ENCODE measurements around the gene ZGPAT.

The ZGPAT gene

DNA sequence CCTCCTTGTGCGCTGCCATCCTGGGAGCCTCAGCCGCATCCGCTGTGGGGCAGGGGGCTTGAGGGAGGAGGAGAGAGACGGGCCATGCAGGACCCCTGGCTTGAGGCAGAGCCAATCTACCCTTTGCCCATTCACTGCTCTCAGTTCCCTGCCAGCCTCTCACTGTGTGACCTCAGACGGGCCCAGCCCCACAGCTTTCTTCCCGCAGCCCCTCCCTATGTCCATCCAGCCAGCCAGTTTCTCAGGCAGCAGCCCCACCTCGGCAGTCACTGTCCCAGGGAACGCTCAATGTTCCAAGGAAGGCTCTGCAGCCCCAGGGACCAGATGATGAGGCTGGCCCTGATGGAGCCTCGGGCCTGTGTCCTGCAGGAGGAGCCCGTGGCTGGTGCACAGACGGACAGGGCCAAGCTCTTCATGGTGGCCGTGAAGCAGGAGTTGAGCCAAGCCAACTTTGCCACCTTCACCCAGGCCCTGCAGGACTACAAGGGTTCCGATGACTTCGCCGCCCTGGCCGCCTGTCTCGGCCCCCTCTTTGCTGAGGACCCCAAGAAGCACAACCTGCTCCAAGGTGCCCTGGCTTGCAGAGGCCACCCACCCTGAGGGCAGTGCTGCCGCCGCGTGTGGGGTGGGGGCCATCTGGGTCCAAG, 15.3 kb upstream of the ZGPAT start:
- DNase-seq = no peak

DNA sequence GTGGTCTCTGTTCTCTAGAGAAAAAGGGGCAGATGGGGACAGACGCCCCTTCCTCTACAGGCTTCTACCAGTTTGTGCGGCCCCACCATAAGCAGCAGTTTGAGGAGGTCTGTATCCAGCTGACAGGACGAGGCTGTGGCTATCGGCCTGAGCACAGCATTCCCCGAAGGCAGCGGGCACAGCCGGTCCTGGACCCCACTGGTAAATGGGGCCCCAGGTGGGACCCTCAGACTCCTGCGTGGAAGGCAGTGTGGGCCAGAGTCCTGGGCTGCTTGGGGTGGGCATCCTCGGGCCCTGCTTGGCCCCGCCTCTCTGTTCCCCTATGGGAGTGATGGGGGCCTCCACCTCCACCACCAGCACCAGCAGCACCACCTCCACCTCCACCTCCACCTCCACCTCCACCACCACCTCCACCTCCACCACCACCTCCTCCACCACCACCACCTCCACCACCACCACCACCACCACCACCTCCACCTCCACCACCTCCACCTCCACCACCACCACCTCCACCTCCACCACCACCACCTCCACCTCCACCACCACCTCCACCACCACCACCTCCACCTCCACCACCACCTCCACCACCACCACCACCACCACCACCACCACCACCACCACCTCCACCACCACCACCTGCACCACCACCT, 14.6 kb upstream of the ZGPAT start:
- DNase-seq = no peak

DNA sequence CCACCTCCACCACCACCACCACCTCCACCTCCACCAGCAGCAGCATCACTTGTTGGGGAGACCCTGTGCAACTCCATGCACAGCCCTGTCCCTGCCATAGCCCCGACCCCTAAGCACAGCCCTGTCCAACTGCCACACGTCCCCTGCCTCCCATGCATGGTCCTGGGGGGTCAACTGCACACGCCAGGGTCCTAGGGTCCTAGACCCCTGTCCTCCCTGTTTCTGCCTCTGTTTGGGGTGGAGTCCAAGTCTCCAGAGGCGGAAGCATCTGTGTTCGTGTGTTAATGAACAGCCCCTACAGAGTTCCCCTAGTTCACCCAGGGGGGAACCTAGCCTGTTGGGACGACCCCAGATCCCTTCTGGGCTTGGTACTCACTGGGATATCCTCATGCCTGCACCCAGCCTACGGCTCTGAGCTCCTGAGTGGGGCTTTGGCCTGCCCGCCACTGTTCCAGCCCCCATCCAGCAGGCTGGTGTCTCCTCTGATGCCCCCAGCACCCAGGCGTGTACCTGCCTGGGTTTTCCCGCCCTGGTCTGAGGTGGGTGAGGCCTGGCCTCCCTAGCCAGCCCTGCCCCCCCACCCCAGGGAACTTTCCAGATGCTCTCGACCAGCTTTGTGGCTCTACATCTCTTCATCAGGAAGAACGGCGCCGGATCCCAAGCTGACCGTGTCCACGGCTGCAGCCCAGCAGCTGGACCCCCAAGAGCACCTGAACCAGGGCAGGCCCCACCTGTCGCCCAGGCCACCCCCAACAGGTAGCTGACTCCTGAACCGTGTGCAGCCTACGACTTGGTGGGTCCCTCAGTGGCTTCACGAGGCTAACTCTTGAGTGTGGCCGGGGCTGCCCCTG, 13.9 kb upstream of the ZGPAT start:
- DNase-seq = no peak

DNA sequence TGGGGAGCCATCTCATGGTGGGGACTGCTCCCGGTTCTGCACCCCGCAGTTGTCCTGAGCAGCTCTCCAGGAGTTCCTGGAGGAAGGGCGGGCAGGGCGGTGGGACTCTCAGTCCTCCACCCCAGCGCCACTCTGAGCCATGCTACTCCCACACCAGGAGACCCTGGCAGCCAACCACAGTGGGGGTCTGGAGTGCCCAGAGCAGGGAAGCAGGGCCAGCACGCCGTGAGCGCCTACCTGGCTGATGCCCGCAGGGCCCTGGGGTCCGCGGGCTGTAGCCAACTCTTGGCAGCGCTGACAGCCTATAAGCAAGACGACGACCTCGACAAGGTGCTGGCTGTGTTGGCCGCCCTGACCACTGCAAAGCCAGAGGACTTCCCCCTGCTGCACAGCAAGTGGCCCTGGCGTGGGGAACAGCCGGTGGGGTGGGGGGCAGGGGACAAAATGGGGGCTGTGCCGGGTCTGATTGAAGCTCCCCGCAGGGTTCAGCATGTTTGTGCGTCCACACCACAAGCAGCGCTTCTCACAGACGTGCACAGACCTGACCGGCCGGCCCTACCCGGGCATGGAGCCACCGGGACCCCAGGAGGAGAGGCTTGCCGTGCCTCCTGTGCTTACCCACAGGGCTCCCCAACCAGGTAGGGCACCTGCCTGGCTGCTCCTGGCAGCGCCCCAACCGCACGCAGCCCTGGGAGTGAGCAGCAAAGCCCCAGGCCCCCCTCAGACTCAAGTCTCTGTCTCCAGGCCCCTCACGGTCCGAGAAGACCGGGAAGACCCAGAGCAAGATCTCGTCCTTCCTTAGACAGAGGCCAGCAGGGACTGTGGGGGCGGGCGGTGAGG, 13.0 kb upstream of the ZGPAT start:
- DNase-seq = no peak

DNA sequence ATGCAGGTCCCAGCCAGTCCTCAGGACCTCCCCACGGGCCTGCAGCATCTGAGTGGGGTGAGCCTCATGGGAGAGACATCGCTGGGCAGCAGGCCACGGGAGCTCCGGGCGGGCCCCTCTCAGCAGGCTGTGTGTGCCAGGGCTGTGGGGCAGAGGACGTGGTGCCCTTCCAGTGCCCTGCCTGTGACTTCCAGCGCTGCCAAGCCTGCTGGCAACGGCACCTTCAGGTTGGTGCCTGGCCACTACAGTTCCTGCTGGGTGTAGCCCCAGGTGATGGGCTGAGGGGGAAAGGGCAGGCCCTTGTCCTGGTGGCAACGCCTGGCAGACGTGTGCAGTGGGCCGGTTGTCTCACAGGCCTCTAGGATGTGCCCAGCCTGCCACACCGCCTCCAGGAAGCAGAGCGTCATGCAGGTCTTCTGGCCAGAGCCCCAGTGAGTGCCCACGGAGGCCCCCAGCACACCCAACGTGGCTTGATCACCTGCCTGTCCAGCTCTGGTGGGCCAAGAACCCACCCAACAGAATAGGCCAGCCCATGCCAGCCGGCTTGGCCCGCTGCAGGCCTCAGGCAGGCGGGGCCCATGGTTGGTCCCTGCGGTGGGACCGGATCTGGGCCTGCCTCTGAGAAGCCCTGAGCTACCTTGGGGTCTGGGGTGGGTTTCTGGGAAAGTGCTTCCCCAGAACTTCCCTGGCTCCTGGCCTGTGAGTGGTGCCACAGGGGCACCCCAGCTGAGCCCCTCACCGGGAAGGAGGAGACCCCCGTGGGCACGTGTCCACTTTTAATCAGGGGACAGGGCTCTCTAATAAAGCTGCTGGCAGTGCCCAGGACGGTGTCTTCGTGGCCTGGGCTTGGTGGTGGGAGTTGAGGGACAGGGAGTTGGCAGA, 12.2 kb upstream of the ZGPAT start:
- no peak for DNase-seq

DNA sequence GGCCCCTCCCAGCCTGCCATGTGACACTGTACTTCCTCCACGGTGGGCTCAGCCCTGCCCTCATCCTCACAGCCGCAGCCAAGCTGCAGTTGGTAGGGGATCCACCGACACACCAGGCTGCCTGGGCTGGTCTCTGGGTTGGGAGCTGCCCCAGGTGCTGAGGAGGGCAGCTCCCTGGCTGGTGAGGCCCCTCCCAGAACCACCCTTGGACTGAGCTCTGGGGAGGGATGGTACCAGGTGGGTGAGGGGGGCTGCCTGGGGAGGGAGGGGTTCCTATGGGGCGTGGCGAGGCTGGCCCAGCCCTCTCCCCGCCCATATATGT, 11.6 kb upstream of the ZGPAT start:
- DNase-seq = peak; percentile 83

DNA sequence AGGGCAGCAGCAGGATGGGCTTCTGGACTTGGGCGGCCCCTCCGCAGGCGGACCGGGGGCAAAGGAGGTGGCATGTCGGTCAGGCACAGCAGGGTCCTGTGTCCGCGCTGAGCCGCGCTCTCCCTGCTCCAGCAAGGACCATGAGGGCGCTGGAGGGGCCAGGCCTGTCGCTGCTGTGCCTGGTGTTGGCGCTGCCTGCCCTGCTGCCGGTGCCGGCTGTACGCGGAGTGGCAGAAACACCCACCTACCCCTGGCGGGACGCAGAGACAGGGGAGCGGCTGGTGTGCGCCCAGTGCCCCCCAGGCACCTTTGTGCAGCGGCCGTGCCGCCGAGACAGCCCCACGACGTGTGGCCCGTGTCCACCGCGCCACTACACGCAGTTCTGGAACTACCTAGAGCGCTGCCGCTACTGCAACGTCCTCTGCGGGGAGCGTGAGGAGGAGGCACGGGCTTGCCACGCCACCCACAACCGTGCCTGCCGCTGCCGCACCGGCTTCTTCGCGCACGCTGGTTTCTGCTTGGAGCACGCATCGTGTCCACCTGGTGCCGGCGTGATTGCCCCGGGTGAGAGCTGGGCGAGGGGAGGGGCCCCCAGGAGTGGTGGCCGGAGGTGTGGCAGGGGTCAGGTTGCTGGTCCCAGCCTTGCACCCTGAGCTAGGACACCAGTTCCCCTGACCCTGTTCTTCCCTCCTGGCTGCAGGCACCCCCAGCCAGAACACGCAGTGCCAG, 11.0 kb upstream of the ZGPAT start, which contains the start of gene TNFRSF6B:
Gene TNFRSF6B, plus strand, starts transcription at position 25 of the 729 bp plus-strand sequence. Its CDS starts 116 bp downstream, at position 141.
- DNase-seq = no peak

DNA sequence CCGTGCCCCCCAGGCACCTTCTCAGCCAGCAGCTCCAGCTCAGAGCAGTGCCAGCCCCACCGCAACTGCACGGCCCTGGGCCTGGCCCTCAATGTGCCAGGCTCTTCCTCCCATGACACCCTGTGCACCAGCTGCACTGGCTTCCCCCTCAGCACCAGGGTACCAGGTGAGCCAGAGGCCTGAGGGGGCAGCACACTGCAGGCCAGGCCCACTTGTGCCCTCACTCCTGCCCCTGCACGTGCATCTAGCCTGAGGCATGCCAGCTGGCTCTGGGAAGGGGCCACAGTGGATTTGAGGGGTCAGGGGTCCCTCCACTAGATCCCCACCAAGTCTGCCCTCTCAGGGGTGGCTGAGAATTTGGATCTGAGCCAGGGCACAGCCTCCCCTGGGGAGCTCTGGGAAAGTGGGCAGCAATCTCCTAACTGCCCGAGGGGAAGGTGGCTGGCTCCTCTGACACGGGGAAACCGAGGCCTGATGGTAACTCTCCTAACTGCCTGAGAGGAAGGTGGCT, 10.4 kb upstream of the ZGPAT start:
- no peak for DNase-seq

DNA sequence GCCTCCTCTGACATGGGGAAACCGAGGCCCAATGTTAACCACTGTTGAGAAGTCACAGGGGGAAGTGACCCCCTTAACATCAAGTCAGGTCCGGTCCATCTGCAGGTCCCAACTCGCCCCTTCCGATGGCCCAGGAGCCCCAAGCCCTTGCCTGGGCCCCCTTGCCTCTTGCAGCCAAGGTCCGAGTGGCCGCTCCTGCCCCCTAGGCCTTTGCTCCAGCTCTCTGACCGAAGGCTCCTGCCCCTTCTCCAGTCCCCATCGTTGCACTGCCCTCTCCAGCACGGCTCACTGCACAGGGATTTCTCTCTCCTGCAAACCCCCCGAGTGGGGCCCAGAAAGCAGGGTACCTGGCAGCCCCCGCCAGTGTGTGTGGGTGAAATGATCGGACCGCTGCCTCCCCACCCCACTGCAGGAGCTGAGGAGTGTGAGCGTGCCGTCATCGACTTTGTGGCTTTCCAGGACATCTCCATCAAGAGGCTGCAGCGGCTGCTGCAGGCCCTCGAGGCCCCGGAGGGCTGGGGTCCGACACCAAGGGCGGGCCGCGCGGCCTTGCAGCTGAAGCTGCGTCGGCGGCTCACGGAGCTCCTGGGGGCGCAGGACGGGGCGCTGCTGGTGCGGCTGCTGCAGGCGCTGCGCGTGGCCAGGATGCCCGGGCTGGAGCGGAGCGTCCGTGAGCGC, 9.8 kb upstream of the ZGPAT start:
- DNase-seq = no peak

DNA sequence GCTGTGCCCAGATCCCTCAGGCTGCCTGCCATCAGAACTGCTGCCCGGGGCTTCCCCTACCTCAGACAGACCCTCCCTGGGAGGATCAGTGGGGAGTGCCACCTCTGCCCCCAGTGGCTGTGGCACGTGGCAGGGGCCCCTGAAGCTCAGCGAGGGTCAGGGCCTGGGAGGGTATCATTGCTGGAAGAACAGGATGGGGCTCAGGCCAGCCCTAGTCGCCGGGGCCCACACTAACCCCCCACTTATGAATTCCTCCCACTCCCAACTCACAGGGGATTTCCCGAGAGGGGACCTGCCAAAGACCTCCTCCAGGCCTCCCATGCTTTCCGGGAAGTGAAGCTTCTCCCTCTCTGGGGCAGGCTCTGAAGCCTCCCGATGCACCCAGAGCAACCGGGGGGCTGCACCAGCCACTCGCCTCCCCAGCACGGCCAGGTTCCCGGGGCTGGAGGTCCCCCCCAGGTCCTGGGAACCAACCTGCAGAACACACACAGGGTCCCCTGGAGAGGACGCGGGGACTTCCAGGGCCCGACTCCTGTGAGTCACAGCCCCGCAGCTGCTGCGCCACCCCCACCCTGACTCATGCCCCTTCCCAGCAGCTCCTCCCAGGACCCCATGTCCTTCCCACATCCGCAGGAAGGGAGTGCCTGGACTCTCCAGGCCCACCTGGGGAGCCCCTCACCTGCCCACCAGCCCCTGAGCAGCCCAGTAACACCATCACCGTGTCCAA, 8.9 kb upstream of the ZGPAT start:
- DNase-seq = no peak

DNA sequence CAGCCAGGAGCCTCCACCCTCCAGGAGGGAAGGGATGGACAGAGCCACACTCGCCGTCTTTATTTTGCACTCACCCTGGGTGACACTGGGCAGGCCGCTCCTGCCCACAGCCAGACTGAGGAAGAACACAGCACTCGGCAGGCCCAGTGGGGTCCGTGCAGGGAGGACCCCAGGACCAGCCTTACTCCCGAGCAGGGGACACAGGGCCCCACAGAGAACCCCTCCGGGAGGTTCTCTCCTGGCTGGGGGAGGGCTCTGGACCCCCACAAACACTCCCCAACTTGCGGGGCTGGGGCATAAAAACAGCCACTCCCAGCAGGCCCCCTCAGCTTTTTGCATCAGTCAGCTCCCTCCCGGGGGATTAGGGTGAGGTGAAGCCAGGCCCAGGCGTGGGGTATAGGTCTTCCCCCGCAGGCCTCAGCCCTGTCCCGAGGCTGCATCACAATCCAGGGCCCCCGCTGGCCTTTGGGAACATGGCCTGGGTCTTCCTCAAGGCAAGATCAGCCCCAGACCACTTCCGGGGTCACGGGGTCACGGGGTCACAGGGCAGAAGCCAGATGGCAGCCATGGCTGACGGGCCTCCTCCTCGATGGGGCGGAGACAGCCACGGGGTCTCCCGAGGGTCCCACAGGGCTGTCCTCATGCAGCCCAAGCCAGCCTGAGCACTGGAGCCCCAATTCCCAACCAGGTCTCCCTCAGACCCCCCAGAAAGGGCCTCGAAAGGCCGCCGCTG, 8.2 kb upstream of the ZGPAT start:
- DNase-seq = no peak

DNA sequence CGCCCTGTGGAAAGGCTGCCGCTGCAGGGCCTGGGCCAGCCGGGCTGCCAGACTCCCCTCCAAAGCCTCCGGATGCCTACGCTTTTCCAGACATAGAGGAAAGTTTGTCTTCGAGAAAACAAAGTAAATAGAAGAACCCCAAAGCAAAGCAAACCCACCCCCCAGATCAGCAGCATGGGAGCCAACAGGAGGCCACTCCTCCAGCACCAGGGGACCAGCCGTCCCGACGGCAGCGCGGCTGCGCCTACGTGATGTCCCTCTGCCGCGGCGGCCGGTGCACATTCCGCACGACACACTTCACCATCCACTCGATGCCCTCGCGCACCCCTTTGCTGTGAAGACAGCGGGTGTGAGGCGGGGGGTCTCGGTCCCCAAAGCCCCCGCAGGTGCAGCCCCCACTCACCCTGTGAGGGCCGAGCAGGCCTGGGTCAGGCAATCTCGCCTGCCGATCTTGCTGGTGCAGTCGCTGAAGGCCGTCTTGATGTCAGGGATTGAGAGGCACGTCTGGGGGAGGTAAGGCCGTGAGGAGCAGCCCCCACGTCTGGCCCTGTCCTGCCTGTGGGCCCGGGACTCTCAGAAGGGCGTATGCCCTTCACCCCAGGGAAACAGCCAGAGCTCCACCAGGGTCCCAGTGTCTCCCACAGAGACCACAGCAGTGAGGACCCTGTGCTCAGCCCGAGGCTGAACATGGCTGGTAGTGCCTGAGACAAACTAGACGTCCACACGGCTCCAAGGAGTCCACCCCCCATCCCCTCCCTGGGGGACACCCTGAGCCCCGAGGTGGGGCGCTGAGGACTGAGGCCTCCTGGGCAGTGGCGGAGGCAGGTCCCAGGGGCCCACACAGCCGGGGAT, 7.4 kb upstream of the ZGPAT start:
- DNase-seq = no peak

DNA sequence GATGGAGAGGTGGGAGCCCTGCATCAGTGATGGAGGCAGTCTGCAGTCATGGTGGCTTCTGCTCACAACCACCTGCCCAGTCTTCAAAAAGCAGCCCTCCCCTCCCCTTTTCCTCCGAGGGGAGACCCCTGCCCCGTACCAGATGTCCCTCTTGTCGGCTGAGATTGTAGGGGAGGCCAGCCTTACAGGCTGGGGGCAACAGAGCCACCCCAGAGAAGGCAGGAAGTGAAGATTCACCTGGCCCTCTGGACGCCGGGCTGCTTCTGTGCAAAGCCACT, 6.8 kb upstream of the ZGPAT start:
- no peak for DNase-seq

DNA sequence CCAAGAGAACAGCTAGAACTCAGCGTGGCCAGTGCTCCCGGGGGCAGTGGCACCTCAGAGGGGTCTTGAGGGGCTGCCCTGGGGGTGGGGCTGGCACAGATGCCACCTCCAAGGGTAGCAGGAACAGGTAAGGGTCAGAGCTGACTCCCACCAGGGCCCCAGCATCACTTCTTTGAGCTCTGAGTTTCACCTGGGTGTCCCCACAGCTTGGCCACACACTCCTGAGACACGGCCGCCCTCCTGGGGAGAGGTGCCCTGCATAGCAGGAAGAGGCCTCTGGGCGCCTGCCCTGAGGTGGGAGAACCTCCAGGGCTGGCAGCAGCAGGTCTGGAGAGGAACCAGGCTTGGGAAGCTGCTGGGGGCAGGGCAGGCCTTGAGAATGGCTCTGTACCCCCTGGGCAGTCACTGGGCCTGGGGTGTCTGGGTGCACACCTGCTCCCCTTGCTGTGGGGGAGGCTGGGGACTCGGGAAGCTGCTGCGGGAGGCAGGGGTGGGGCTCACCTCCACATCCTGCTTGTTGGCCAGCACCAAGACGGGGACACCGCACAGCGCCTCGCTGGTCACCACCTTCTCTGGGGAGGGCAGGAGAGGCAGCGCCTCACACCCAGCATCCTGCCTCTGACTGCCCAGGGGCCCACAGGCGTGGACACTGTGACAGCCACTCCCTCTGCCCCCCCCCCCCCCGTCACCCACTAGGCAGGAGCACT, 6.4 kb upstream of the ZGPAT start:
- no peak for DNase-seq

DNA sequence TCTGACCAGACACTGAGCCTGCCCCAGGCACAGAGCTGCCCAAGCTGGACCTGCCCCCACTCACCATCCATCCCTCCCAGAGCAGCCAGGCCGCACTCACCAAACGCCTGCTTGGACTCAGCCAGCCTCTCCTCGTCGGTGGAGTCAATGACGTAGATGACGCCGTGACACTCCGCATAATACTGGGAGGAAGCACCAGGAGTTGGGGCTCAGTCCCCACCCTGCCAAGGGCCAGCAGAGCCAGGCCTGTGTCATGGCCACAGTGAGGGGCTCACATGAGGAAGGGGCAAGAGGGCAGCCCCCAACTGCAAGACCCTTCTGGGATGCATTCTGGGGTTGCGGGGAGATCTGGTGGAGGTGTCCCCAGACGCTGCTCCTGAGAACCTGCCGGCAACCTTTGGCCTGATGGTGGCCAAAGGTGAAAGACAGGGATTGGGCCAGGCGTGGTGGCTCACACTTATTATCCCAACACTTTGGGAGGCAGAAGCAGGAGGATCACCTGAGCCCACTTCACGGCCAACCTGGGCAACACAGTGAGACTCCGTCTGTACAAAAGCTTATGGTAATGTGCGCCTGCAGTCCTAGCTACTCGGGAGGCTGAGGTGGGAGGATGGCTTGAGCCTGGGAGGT, 5.7 kb upstream of the ZGPAT start:
- no peak for DNase-seq

DNA sequence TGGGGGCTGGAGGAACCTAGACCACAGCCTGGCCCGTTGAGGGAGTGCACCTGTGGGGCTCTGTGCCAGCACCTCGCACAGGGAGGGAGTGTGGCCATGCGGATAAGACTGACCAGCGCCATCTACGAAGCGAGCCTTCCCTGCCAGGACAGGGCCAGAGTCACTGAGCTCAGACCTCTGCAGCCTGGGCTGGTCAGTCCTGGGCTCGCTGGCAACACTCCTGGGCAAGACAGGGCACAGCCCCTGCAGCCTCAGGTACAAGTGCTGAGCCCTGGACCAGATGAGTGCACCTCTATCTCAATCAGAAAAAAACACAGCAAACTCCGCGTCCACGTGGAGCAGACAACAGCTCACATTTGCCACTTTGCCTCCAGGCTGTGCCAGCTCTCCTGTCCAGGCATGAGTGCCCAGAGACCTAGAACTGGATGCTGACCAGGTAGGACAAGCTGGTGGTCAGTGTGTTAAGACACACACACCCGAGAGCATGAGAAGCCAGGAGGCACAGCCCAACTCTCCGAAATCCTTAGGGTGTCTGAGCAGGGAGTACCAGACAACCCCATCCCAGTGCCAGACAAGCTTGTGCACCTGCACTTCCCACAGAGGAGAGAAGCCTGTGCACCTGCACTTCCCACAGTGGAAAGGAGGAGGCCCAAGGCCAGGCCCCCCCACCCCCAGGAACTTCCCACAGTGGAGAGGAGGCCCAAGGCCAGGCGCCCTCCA, 4.9 kb upstream of the ZGPAT start:
- DNase-seq = no peak

Data from hematopoietic multipotent progenitor cell treated with erythropoietin and hydrocortisone succinate and interleukin-3 and kit ligand, for 4 days (in vitro differentiated cells).